Neural progenitor cell (in vitro differentiated cells): ENCODE results near the gene PRRT2. TPM values are rescaled to one million over a fixed set of nuclear protein-coding genes. Genes with fewer than 3 reads are reported as not detected.

Experiments
- DNase-seq: peaks from one replicate; pipeline ENCODE4 v3.0.0-alpha.2; 2016; ENCODE audit warnings: low spot score
- H2AFZ ChIP-seq: fragments of 200-600 bp; sonication (generic); replicated peaks from 2 replicates; pipeline ENCODE4 v1.6.1; 2016; ENCODE audit warnings: antibody characterized with exemption
- H3F3A ChIP-seq: fragments of 200-600 bp; sonication (generic); 2 replicates; pipeline ENCODE4 v1.6.1; 2016; ENCODE audit warnings: antibody characterized with exemption, low read depth
- H3K27ac ChIP-seq: fragments of 200-600 bp; sonication (generic); 2 replicates; pipeline ENCODE4 v1.5.1; 2016; ENCODE audit warnings: mild to moderate bottlenecking
- H3K27me3 ChIP-seq: fragments of 200-600 bp; sonication (generic); 2 replicates; pipeline ENCODE4 v1.6.1; 2016; ENCODE audit warnings: mild to moderate bottlenecking, moderate library complexity
- H3K36me3 ChIP-seq: fragments of 200-600 bp; sonication (generic); 2 replicates; pipeline ENCODE4 v1.5.1; 2016
- H3K4me1 ChIP-seq: fragments of 200-600 bp; sonication (generic); 2 replicates; pipeline ENCODE4 v1.6.1; 2016; ENCODE audit warnings: mixed run types
- H3K4me2 ChIP-seq: fragments of 200-600 bp; sonication (generic); 2 replicates; pipeline ENCODE4 v1.6.1; 2016
- H3K4me3 ChIP-seq: fragments of 200-600 bp; sonication (generic); 2 replicates; pipeline ENCODE4 v1.5.1; 2016
- H3K79me2 ChIP-seq: fragments of 200-600 bp; sonication (generic); 2 replicates; pipeline ENCODE4 v1.6.1; 2016; ENCODE audit warnings: low read depth
- H3K9ac ChIP-seq: fragments of 200-600 bp; sonication (generic); 2 replicates; pipeline ENCODE4 v1.6.1; 2016
- H3K9me3 ChIP-seq: fragments of 200-600 bp; sonication (generic); 2 replicates; pipeline ENCODE4 v1.5.1; 2016; ENCODE audit warnings: low read depth
- H4K20me1 ChIP-seq: fragments of 200-600 bp; sonication (generic); 2 replicates; pipeline ENCODE4 v1.6.1; 2016; ENCODE audit warnings: low read depth
- H3K27ac Mint-ChIP-seq: 3 replicates; pipeline ENCODE4 v1.8.0; 2021; ENCODE audit warnings: mixed read lengths
- H3K27me3 Mint-ChIP-seq: 2 replicates; pipeline ENCODE4 v1.8.0; 2022; ENCODE audit warnings: low read depth, mild to moderate bottlenecking, inconsistent platforms, moderate library complexity, mixed read lengths; ENCODE audit not compliant: insufficient read depth
- H3K36me3 Mint-ChIP-seq: 3 replicates; pipeline ENCODE4 v1.8.0; 2021; ENCODE audit warnings: mixed read lengths
- H3K4me1 Mint-ChIP-seq: 3 replicates; pipeline ENCODE4 v1.8.0; 2021; ENCODE audit warnings: mixed read lengths
- H3K4me3 Mint-ChIP-seq: 3 replicates; pipeline ENCODE4 v1.8.0; 2021; ENCODE audit warnings: mild to moderate bottlenecking, moderate library complexity, mixed read lengths
- H3K9me3 Mint-ChIP-seq: 3 replicates; pipeline ENCODE4 v1.8.0; 2020; ENCODE audit warnings: mixed read lengths
- EZH2 ChIP-seq: fragments of 200-600 bp; sonication (generic); IDR thresholded peaks from 2 replicates; pipeline ENCODE4 v1.6.1; 2017; ENCODE audit warnings: antibody characterized with exemption, mild to moderate bottlenecking, moderate library complexity
- EZH2phosphoT487 ChIP-seq: fragments of 200-600 bp; sonication (generic); IDR thresholded peaks from 2 replicates; pipeline ENCODE4 v1.6.1; 2017; ENCODE audit warnings: antibody characterized with exemption
- total RNA-seq: library from RNA; depleted of rRNA; stranded (reverse); fragments of >200 nt; gene quantifications from 2 replicates; pipeline ENCODE4 v1.2.3, GENCODE V29; 2015; ENCODE audit warnings: low replicate concordance
- TF ChIP-seq, protein P1 (sequence below): fragments of 200-600 bp; sonication (generic); IDR thresholded peaks from 2 replicates; pipeline ENCODE4 v1.5.1; 2017; ENCODE audit warnings: antibody characterized with exemption, mild to moderate bottlenecking

The PRRT2 gene
- total RNA-seq, 1 donor from 2014 or later, result 23.5 TPM

DNA sequence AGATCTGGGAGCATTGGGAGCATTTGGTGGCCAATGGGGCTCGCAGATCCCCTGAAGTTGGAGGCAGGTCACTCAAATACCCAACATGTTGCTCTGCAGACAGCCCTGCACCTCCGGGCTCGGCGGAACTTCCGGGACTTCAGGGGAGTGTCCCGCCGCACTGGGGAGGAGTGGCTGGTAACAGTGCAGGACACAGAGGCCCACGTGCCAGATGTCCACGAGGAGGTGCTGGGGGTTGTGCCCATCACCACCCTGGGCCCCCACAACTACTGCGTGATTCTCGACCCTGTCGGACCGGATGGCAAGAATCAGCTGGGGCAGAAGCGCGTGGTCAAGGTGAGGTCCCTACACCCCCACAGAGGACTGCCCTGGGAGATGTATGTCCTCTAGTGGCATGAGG, 24.6 kb downstream of the PRRT2 start:
- no peak overlapping the region for H3K4me3 ChIP-seq
- H3K27me3 ChIP-seq, result no peaks in the 10 kb centered on the region
- no peaks in the 10 kb centered on the region for H3K4me1 ChIP-seq
- H4K20me1 ChIP-seq, result no peaks in the 10 kb centered on the region
- Mint-ChIP-seq H3K4me1 (peaks cover 4% of the 10 kb centered on the region), H3K27ac (no peak overlapping the region), H3K4me3 (no peak overlapping the region), H3K27me3 (peaks cover 4% of the 10 kb centered on the region), H3K9me3 (no peaks in the 10 kb centered on the region), H3K36me3 (no peaks in the 10 kb centered on the region)
- no peak overlapping the region for H3K4me2 ChIP-seq
- H3K9me3 ChIP-seq, result no peaks in the 10 kb centered on the region
- no peak overlapping the region for H2AFZ ChIP-seq
- no peak overlapping the region for H3K9ac ChIP-seq
- no peaks in the 10 kb centered on the region for H3K79me2 ChIP-seq
- DNase-seq, result no peak
- no peak overlapping the region for H3K27ac ChIP-seq
- no peaks in the 10 kb centered on the region for H3K36me3 ChIP-seq
- TF ChIP-seq EZH2phosphoT487 (no peak), EZH2 (no peak)
- TF ChIP-seq, protein P1, sequence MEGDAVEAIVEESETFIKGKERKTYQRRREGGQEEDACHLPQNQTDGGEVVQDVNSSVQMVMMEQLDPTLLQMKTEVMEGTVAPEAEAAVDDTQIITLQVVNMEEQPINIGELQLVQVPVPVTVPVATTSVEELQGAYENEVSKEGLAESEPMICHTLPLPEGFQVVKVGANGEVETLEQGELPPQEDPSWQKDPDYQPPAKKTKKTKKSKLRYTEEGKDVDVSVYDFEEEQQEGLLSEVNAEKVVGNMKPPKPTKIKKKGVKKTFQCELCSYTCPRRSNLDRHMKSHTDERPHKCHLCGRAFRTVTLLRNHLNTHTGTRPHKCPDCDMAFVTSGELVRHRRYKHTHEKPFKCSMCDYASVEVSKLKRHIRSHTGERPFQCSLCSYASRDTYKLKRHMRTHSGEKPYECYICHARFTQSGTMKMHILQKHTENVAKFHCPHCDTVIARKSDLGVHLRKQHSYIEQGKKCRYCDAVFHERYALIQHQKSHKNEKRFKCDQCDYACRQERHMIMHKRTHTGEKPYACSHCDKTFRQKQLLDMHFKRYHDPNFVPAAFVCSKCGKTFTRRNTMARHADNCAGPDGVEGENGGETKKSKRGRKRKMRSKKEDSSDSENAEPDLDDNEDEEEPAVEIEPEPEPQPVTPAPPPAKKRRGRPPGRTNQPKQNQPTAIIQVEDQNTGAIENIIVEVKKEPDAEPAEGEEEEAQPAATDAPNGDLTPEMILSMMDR, result no peak
- no peaks in the 10 kb centered on the region for H3F3A ChIP-seq

DNA sequence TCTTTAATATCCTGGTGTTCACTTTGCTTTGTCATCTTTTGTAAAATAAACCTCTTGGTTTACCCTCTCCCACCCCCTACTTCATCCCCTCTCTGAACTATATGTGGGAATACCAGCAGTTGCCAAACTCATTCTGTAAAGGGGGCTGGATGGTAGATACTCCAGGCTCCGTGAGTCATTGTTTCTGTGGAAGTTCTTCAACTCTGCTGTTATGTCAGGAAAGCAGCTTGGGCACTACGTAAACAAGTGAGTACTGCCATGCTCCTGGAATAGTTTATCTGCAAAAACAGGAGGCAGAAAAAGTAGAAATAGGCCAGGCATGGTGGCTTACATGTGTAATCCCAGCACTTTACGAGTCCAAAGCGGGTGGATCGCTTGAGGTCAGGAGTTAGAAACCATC, 25.8 kb downstream of the PRRT2 start:
- Histone ChIP-seq H3K36me3 (no peaks in the 10 kb centered on the region), H2AFZ (no peak overlapping the region), H3K79me2 (no peaks in the 10 kb centered on the region), H4K20me1 (no peaks in the 10 kb centered on the region), H3K9ac (no peak overlapping the region), H3K9me3 (no peaks in the 10 kb centered on the region), H3K27me3 (no peaks in the 10 kb centered on the region), H3K4me3 (no peak overlapping the region), H3K4me2 (no peak overlapping the region), H3K27ac (no peak overlapping the region), H3F3A (no peaks in the 10 kb centered on the region), H3K4me1 (no peaks in the 10 kb centered on the region)
- Mint-ChIP-seq H3K27me3 (peaks cover 4% of the 10 kb centered on the region), H3K27ac (no peak overlapping the region), H3K36me3 (no peaks in the 10 kb centered on the region), H3K4me1 (peaks cover 4% of the 10 kb centered on the region), H3K9me3 (no peaks in the 10 kb centered on the region), H3K4me3 (no peak overlapping the region)
- TF ChIP-seq, protein P1, result no peak
- TF ChIP-seq EZH2 (no peak), EZH2phosphoT487 (no peak)
- DNase-seq, result no peak

DNA sequence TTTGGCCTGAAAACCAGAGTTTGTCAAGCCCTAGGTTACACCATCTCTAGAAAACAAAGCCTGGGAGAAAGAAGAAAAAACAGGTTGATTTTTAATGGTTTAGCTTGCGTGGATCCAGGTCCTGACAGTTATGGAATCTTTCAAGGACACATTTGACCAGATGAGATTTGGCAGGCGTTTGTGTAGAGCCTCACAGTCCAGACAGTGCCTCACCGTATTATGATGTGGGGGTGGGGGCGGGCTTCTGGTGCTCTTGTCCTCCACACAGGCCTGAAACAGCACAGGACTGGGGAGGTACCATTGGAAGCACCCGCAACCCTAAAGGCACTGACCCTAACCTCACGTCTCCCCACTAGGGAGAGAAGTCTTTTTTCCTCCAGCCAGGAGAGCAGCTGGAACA, 27.8 kb downstream of the PRRT2 start:
- no peaks in the 10 kb centered on the region for H3K27me3 ChIP-seq
- H3K9ac ChIP-seq, result no peak overlapping the region
- no peak overlapping the region for H3K27ac ChIP-seq
- no peaks in the 10 kb centered on the region for H4K20me1 ChIP-seq
- no peaks in the 10 kb centered on the region for H3K4me1 ChIP-seq
- H3K79me2 ChIP-seq, result no peaks in the 10 kb centered on the region
- H3K4me3 ChIP-seq, result no peak overlapping the region
- no peaks in the 10 kb centered on the region for H3K36me3 ChIP-seq
- H2AFZ ChIP-seq, result no peak overlapping the region
- DNase-seq, result no peak
- no peak overlapping the region for H3K4me2 ChIP-seq
- no peak overlapping the region for H3K27ac Mint-ChIP-seq
- no peaks in the 10 kb centered on the region for H3K9me3 Mint-ChIP-seq
- H3K4me1 Mint-ChIP-seq, result peaks cover 4% of the 10 kb centered on the region
- no peak overlapping the region for H3K4me3 Mint-ChIP-seq
- no peaks in the 10 kb centered on the region for H3K36me3 Mint-ChIP-seq
- H3F3A ChIP-seq, result no peaks in the 10 kb centered on the region
- H3K27me3 Mint-ChIP-seq, result peaks cover 4% of the 10 kb centered on the region
- TF ChIP-seq EZH2phosphoT487 (no peak), EZH2 (no peak)
- no peaks in the 10 kb centered on the region for H3K9me3 ChIP-seq

DNA sequence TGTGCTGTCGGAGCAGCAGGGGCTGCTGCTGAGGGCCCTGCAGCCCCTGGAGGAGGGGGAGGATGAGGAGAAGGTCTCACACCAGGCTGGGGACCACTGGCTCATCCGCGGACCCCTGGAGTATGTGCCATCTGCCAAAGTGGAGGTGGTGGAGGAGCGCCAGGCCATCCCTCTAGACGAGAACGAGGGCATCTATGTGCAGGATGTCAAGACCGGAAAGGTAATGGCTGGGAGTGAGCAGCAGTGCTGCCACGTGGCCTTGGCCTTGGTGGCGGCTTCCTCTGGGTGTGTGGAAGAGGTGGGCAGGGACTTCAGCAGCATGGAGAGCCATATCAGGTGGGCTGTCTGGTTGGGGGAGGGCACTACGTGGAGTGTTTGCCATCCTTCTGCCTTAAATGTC, 28.2 kb downstream of the PRRT2 start:
- Mint-ChIP-seq H3K4me1 (peaks cover 4% of the 10 kb centered on the region), H3K27ac (peak overlapping the region; percentile 46), H3K9me3 (no peaks in the 10 kb centered on the region), H3K4me3 (no peak overlapping the region), H3K27me3 (peaks cover 4% of the 10 kb centered on the region), H3K36me3 (no peaks in the 10 kb centered on the region)
- no peaks in the 10 kb centered on the region for H3K27me3 ChIP-seq
- no peaks in the 10 kb centered on the region for H3F3A ChIP-seq
- H3K4me3 ChIP-seq, result no peak overlapping the region
- no peaks in the 10 kb centered on the region for H4K20me1 ChIP-seq
- no peak overlapping the region for H3K27ac ChIP-seq
- no peaks in the 10 kb centered on the region for H3K9me3 ChIP-seq
- no peak for DNase-seq
- H3K9ac ChIP-seq, result no peak overlapping the region
- no peaks in the 10 kb centered on the region for H3K4me1 ChIP-seq
- no peak for TF ChIP-seq EZH2
- TF ChIP-seq, protein P1, result no peak
- TF ChIP-seq EZH2phosphoT487, result no peak
- H3K79me2 ChIP-seq, result no peaks in the 10 kb centered on the region
- no peak overlapping the region for H2AFZ ChIP-seq
- no peaks in the 10 kb centered on the region for H3K36me3 ChIP-seq
- no peak overlapping the region for H3K4me2 ChIP-seq
